Measurements from ENCODE around the gene FBN1. TPM values are rescaled to one million over a fixed set of nuclear protein-coding genes. Genes with fewer than 3 reads are reported as not detected.

The FBN1 gene
- total and polyA plus RNA-seq, 2 of the 13 experiments (the other 11 are each of a cell fraction or from before 2014, with no cell fraction given): 1.5 to 3.0 TPM

- TF ChIP-seq, protein P1, sequence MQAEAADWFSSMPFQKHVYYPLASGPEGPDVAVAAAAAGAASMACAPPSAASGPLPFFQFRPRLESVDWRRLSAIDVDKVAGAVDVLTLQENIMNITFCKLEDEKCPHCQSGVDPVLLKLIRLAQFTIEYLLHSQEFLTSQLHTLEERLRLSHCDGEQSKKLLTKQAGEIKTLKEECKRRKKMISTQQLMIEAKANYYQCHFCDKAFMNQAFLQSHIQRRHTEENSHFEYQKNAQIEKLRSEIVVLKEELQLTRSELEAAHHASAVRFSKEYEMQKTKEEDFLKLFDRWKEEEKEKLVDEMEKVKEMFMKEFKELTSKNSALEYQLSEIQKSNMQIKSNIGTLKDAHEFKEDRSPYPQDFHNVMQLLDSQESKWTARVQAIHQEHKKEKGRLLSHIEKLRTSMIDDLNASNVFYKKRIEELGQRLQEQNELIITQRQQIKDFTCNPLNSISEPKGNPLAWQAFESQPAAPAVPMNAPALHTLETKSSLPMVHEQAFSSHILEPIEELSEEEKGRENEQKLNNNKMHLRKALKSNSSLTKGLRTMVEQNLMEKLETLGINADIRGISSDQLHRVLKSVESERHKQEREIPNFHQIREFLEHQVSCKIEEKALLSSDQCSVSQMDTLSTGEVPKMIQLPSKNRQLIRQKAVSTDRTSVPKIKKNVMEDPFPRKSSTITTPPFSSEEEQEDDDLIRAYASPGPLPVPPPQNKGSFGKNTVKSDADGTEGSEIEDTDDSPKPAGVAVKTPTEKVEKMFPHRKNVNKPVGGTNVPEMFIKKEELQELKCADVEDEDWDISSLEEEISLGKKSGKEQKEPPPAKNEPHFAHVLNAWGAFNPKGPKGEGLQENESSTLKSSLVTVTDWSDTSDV (CRISPR knock-in tag; IDR thresholded peaks at IDR 0.05): no peak
- TF ChIP-seq ZNF589 (CRISPR knock-in tag; conservative IDR thresholded peaks at IDR 0.05) (no peak), SALL1 (CRISPR knock-in tag; IDR thresholded peaks at IDR 0.05) (no peak)
Measured at GRCh38 chr15:48637639-48638038, 7.9 kb downstream of the FBN1 start (continued).

GRCh38 chr15:48636511-48636910 is 9.0 kb downstream of the FBN1 start:
- ChIA-PET POLR2A (no interaction called here), CTCF (ENCODE audit: low intra/inter-chr PET ratio, low total read pairs) (no interaction called here)
- 0 out of 5 replicates have a peak, but pooled peaks cover 0 to under 1% of the 10 kb centered on the region in 2 experiments for H3K27me3 ChIP-seq (ENCODE audit: control insufficient read depth in 1 of 2, insufficient read depth in 2 of 2, low read length in 2 of 2)
- no peaks in the 10 kb centered on the region for H3K79me2 ChIP-seq (ENCODE audit: insufficient read depth, low read length)
- FAIRE-seq (no peak), ATAC-seq (no peak), DNase-seq (ENCODE audit: low spot score) (no peak)
- H3K36me3 ChIP-seq (replicated peaks in 1 of 2; ENCODE audit: control insufficient read depth in 1 of 2, insufficient read depth in 2 of 2, low read length in 2 of 2): no peaks in the 10 kb centered on the region
- no peaks in the 10 kb centered on the region for H4K20me1 ChIP-seq (ENCODE audit: insufficient read depth, low read length)
- H3K4me2 ChIP-seq (ENCODE audit: low read depth, low read length): no peak overlapping the region
- H3K27ac ChIP-seq (ENCODE audit: extremely low read length, insufficient read depth, low read length): no peak overlapping the region
- 53% methylated on average over 3 of the region's 5 CpGs for WGBS (ENCODE audit: low lambda C conversion rate)
- H3K9ac ChIP-seq (ENCODE audit: insufficient read depth, low read depth, low read length): no peak overlapping the region
- in situ Hi-C loops (cut with HindIII; ENCODE audit: extremely low pct_ligation_motif_present, low pct_unique_long_range_greater_than_20kb): no loop called here
- no peak overlapping the region for H2AFZ ChIP-seq (ENCODE audit: low read length)
- no peaks in the 10 kb centered on the region for H3K9me3 ChIP-seq (ENCODE audit: low read length)
- intact Hi-C loops (cut with micrococcal nuclease; ENCODE audit: unreplicated experiment): no loop called here
- no TSS peak for BruUV-seq (replicated peaks)
- TF ChIP-seq, protein P2, sequence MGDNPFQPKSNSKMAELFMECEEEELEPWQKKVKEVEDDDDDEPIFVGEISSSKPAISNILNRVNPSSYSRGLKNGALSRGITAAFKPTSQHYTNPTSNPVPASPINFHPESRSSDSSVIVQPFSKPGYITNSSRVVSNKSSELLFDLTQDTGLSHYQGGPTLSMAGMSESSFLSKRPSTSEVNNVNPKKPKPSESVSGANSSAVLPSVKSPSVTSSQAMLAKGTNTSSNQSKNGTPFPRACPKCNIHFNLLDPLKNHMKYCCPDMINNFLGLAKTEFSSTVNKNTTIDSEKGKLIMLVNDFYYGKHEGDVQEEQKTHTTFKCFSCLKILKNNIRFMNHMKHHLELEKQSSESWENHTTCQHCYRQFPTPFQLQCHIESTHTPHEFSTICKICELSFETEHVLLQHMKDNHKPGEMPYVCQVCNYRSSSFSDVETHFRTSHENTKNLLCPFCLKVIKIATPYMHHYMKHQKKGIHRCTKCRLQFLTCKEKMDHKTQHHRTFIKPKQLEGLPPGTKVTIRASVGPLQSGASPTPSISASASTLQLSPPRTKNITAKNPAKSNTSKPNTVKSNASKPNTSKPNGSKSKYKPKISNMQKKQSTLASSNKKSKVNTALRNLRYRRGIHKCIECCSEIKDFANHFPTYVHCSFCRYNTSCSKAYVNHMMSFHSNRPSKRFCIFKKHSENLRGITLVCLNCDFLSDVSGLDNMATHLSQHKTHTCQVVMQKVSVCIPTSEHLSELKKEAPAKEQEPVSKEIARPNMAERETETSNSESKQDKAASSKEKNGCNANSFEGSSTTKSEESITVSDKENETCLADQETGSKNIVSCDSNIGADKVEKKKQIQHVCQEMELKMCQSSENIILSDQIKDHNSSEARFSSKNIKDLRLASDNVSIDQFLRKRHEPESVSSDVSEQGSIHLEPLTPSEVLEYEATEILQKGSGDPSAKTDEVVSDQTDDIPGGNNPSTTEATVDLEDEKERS (CRISPR knock-in tag; IDR thresholded peaks at IDR 0.05): no peak
- no peak for TF ChIP-seq KLF9 (CRISPR knock-in tag; IDR thresholded peaks at IDR 0.05; ENCODE audit: low read depth)
- no peak for TF ChIP-seq ZNF335 (CRISPR knock-in tag; IDR thresholded peaks at IDR 0.05)
- TF ChIP-seq KLF16 (CRISPR knock-in tag; IDR thresholded peaks at IDR 0.05): no peak
- TF ChIP-seq SAP130 (CRISPR knock-in tag; IDR thresholded peaks at IDR 0.05; ENCODE audit: low read depth): no peak
- TF ChIP-seq CEBPB (IDR thresholded peaks at IDR 0.05; ENCODE audit: borderline replicate concordance, low read depth, low read length): no peak
- no peak for TF ChIP-seq ZNF761 (CRISPR knock-in tag; conservative IDR thresholded peaks at IDR 0.05)
- no peak for TF ChIP-seq CC2D1A (CRISPR knock-in tag; IDR thresholded peaks at IDR 0.05)
- no peak for TF ChIP-seq ZNF224 (CRISPR knock-in tag; IDR thresholded peaks at IDR 0.05)
- TF ChIP-seq ELF1 (CRISPR knock-in tag; IDR thresholded peaks at IDR 0.05): no peak
- no peak for TF ChIP-seq NAIF1 (CRISPR knock-in tag; IDR thresholded peaks at IDR 0.05; ENCODE audit: borderline replicate concordance)
- no peak for TF ChIP-seq ZNF326 (CRISPR knock-in tag; IDR thresholded peaks at IDR 0.05; ENCODE audit: borderline replicate concordance)
- TF ChIP-seq RBFOX2 (IDR thresholded peaks at IDR 0.05; ENCODE audit: low read depth, low read length): no peak
- H3K4me1 ChIP-seq (ENCODE audit: insufficient read depth, low read length): no peaks in the 10 kb centered on the region
- no peak overlapping the region for H3K4me3 ChIP-seq (replicated peaks in 1 of 3; ENCODE audit: insufficient read depth in 1 of 3, low read depth in 2 of 3, low read length in 3 of 3)
